Peyer's patch (tissue), 4 donors: ENCODE results near the gene GRIA3. TPM values are rescaled to one million over a fixed set of nuclear protein-coding genes. Genes with fewer than 3 reads are reported as not detected.

ENCODE experiments used
- DNase-seq, 3 donors: peaks; one replicate each; pipeline ENCODE4 v3.0.0-alpha.2; 2017 to 2019
- H3K27ac ChIP-seq, 4 donors: fragments of 200-600 bp; sonication (generic); one replicate each; pipeline ENCODE4 v1.5.1; 2016 to 2019
- H3K27me3 ChIP-seq, 2 donors: fragments of 200-600 bp; sonication (generic); one replicate each; pipeline ENCODE4 v1.5.1; 2019
- H3K36me3 ChIP-seq, 3 donors: fragments of 200-600 bp; sonication (generic); one replicate each; pipeline ENCODE4 v1.5.1; 2016 to 2019
- H3K4me1 ChIP-seq, 4 donors: fragments of 200-600 bp; sonication (generic); one replicate each; pipeline ENCODE4 v1.5.1; 2016 to 2019
- H3K4me3 ChIP-seq, 4 donors: fragments of 200-600 bp; sonication (generic); 1 replicate in 3 of 4; 2 replicates in 1 of 4; pipeline ENCODE4 v1.5.1; 2016 to 2019; ENCODE audit warnings: mild to moderate bottlenecking in 1 of 4
- H3K9me3 ChIP-seq, 4 donors: fragments of 200-600 bp; sonication (generic); one replicate each; pipeline ENCODE4 v1.5.1; 2016 to 2019; ENCODE audit warnings: mild to moderate bottlenecking in 1 of 4
- CTCF ChIP-seq, 6 experiments: fragments of 450-650 bp in 4 of 6; fragments of 200-600 bp in 2 of 6; sonication (generic) in 1 of 6; IDR thresholded peaks; one replicate each; pipeline ENCODE4 v1.5.1; 2017 to 2019; ENCODE audit warnings: antibody characterized with exemption in 6 of 6, mild to moderate bottlenecking in 3 of 6, moderate library complexity in 1 of 6
- POLR2A ChIP-seq, 2 donors: fragments of 450-650 bp; IDR thresholded peaks; one replicate each; pipeline ENCODE4 v1.5.1; 2017; ENCODE audit warnings: antibody characterized with exemption in 2 of 2, mild to moderate bottlenecking in 2 of 2, moderate library complexity in 2 of 2
- total RNA-seq, 4 donors: library from RNA; depleted of rRNA; stranded (reverse); fragments of >200 nt; gene quantifications; one replicate each; pipeline ENCODE4 v1.1.0, GENCODE V29; 2016

The GRIA3 gene
- total RNA-seq, 4 donors from 2014 or later: 0.47 to 12.4 TPM; not detected in 2

DNA sequence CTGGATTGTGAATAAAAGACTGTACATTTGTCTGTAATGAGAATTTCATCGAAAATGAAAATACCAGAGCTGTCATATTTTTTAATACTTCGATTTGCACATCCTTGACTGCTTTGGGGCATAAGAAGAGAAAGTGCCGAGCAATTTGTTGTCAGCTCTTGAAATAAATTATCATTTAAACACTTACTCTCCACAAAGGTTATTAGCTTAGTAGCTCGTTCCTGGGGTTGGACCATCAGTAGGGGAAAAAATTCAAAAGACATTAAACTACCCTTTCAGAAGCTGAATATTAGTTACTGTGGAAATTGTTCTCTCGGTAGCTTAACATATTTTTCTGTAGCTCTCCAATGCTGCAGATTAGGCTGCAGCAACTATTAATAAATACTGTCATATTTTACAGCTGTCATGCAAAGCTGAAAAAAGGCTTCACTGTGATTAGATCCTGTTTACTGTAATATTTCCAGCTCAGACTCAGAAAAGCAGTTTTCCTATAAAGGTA, 76.9 kb downstream of the GRIA3 start:
- Histone ChIP-seq H3K36me3 (no peaks in the 10 kb centered on the region), H3K4me1 (no peaks in the 10 kb centered on the region), H3K9me3 (no peaks in the 10 kb centered on the region), H3K4me3 (no peak overlapping the region), H3K27ac (no peak overlapping the region), H3K27me3 (no peaks in the 10 kb centered on the region)
- TF ChIP-seq POLR2A (IDR thresholded peaks at IDR 0.05) (no peak), CTCF (IDR thresholded peaks at IDR 0.05) (no peak)
- no peak for DNase-seq

- no peaks in the 10 kb centered on the region for H3K36me3 ChIP-seq
- no peak for TF ChIP-seq CTCF (IDR thresholded peaks at IDR 0.05)
- no peak for TF ChIP-seq POLR2A (IDR thresholded peaks at IDR 0.05)
- no peak overlapping the region for H3K4me3 ChIP-seq
- no peak overlapping the region for H3K27ac ChIP-seq
- DNase-seq: no peak
- no peaks in the 10 kb centered on the region for H3K9me3 ChIP-seq
- H3K4me1 ChIP-seq: no peaks in the 10 kb centered on the region
- no peaks in the 10 kb centered on the region for H3K27me3 ChIP-seq
Observed at GRCh38 chrX:123263270-123263669, 79.2 kb downstream of the GRIA3 start.

DNA sequence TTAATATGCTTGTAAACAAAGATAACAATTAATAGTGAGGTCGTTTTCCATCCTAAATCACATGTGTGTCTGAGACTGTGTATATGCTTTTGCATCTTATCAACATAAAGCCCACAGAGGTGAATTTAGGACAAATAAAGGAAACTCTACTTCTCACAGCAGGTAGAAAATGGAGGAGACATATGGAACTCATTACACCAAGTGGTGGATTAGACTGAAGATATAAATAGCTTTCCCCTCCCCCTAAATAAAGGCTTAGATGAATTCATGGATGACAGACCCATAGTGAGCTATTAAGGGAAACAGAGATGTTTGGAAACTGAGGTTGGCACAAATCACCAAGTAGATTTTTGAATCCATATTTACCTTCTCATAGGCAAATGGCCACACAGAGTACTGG, 79.7 kb downstream of the GRIA3 start:
- H3K4me1 ChIP-seq: no peaks in the 10 kb centered on the region
- no peak overlapping the region for H3K27ac ChIP-seq
- no peak for TF ChIP-seq CTCF (IDR thresholded peaks at IDR 0.05)
- no peak for TF ChIP-seq POLR2A (IDR thresholded peaks at IDR 0.05)
- DNase-seq: no peak
- no peaks in the 10 kb centered on the region for H3K36me3 ChIP-seq
- H3K27me3 ChIP-seq: no peaks in the 10 kb centered on the region
- no peaks in the 10 kb centered on the region for H3K9me3 ChIP-seq
- no peak overlapping the region for H3K4me3 ChIP-seq

- no peak overlapping the region for H3K4me3 ChIP-seq
Observed at GRCh38 chrX:123267220-123267619, 83.1 kb downstream of the GRIA3 start.

DNA sequence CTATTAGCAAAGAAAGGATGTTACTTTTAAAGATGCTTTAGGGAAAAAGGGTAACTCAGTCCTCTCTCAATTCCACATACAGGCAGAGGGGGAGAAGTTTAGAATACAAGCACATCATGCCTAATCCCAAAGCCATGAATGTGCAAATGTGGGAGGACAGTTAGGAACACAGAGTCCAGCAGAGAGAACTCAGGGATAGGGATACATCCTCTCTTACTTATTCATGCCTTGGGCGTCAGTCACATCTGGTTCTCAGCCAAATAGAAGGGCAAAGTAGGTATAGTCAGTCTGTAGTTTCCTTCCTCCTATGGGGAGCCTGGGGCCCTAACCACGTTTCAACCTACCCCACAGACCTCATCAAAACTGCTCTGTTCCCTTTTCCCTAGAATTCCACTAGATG, 87.8 kb downstream of the GRIA3 start:
- Histone ChIP-seq H3K27me3 (no peaks in the 10 kb centered on the region), H3K36me3 (no peaks in the 10 kb centered on the region), H3K4me1 (no peaks in the 10 kb centered on the region), H3K4me3 (no peak overlapping the region), H3K9me3 (no peaks in the 10 kb centered on the region), H3K27ac (no peak overlapping the region)
- TF ChIP-seq CTCF (IDR thresholded peaks at IDR 0.05): no peak
- TF ChIP-seq POLR2A (IDR thresholded peaks at IDR 0.05): no peak
- no peak for DNase-seq

More at GRCh38 chrX:123267220-123267619, 83.1 kb downstream of the GRIA3 start:
- Histone ChIP-seq H3K27ac (no peak overlapping the region), H3K9me3 (no peaks in the 10 kb centered on the region), H3K36me3 (no peaks in the 10 kb centered on the region), H3K27me3 (no peaks in the 10 kb centered on the region), H3K4me1 (no peaks in the 10 kb centered on the region)
- TF ChIP-seq CTCF (IDR thresholded peaks at IDR 0.05) (no peak), POLR2A (IDR thresholded peaks at IDR 0.05) (no peak)
- DNase-seq: no peak

DNA sequence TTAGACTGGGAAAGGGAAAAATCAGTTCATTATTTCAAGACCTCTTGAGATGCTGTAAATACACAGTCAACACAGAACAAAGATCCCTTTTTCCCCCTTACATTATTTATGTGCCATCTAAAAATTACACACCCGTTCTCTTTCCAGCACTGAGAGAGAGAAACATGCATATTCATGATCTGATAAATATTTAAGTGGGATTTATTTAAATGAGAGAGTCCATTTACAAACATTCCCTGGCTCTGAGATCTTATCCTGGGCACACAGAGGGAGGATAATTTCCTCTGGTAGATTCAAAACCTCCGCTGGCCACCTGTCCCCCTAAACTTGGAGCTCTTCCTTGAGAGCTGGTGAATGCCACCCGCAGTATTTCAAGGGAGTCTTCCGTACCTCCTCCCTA, 88.6 kb downstream of the GRIA3 start:
- no peak overlapping the region for H3K27ac ChIP-seq
- H3K4me3 ChIP-seq: no peak overlapping the region
- no peaks in the 10 kb centered on the region for H3K27me3 ChIP-seq
- no peaks in the 10 kb centered on the region for H3K36me3 ChIP-seq
- TF ChIP-seq CTCF (IDR thresholded peaks at IDR 0.05) (no peak), POLR2A (IDR thresholded peaks at IDR 0.05) (no peak)
- no peak for DNase-seq
- no peaks in the 10 kb centered on the region for H3K9me3 ChIP-seq
- no peaks in the 10 kb centered on the region for H3K4me1 ChIP-seq
